ENCODE measurements around the gene CD34. TPM values are rescaled to one million over a fixed set of nuclear protein-coding genes. Genes with fewer than 3 reads are reported as not detected.

The CD34 gene
- total and polyA plus RNA-seq, 8 donors = 3.2 to 31.2 (median 11.6) TPM

- H3K27me3 ChIP-seq = no peaks in the 10 kb centered on the region
- TF ChIP-seq POLR2A (IDR thresholded peaks at IDR 0.05) (no peak), CTCF (IDR thresholded peaks at IDR 0.05) (no peak), EP300 (IDR thresholded peaks at IDR 0.05) (no peak), POLR2AphosphoS5 (IDR thresholded peaks at IDR 0.05) (no peak)
- peaks cover 0 to 36% (median 18%) of the 10 kb centered on the region in 4 donors for H3K4me1 ChIP-seq
- H3K36me3 ChIP-seq = no peaks in the 10 kb centered on the region
- H3K4me3 ChIP-seq = no peak overlapping the region
- intact Hi-C loops (cut with DNase I; ENCODE audit: low total_unique reads) = no loop called here
- no peaks in the 10 kb centered on the region for H3K9me3 ChIP-seq
- WGBS, 5 donors = 19 to 27% (median 23%) methylated on average over 4 to 8 of the region's 8 CpGs
- peak; percentile 31 to 80 for DNase-seq
- peak overlapping the region; percentile 10 to 45 (median 18) for H3K27ac ChIP-seq
These were observed 14.3 kb upstream of the CD34 start for GRCh38 chr1:207925210-207925609.

- Histone ChIP-seq H3K4me1 (peaks cover 4 to 41% (median 21%) of the 10 kb centered on the region in 4 donors), H3K36me3 (no peaks in the 10 kb centered on the region), H3K9me3 (no peaks in the 10 kb centered on the region), H3K27me3 (no peaks in the 10 kb centered on the region), H3K27ac (peak overlapping the region in 4 of 5 donors; percentile 1 to 57 (median 30)), H3K4me3 (no peak overlapping the region)
- intact Hi-C loops (cut with DNase I; ENCODE audit: low total_unique reads) = no loop called here
- no peak for DNase-seq
- 46 to 62% (median 55%) methylated on average over 7 of the region's 7 CpGs for WGBS, 5 donors
- no peak for TF ChIP-seq CTCF (IDR thresholded peaks at IDR 0.05)
- no peak for TF ChIP-seq POLR2AphosphoS5 (IDR thresholded peaks at IDR 0.05)
- no peak for TF ChIP-seq EP300 (IDR thresholded peaks at IDR 0.05)
- no peak for TF ChIP-seq POLR2A (IDR thresholded peaks at IDR 0.05)
These were observed 12.6 kb upstream of the CD34 start for GRCh38 chr1:207923561-207923960.

- Histone ChIP-seq H3K27ac (peak overlapping the region in 4 of 5 donors; percentile 35 to 57 (median 41)), H3K36me3 (no peaks in the 10 kb centered on the region), H3K9me3 (no peaks in the 10 kb centered on the region), H3K27me3 (no peaks in the 10 kb centered on the region), H3K4me3 (no peak overlapping the region), H3K4me1 (peaks cover 5 to 45% (median 23%) of the 10 kb centered on the region in 4 donors)
- no peak for DNase-seq
- TF ChIP-seq POLR2A (IDR thresholded peaks at IDR 0.05) (no peak), POLR2AphosphoS5 (IDR thresholded peaks at IDR 0.05) (no peak), CTCF (IDR thresholded peaks at IDR 0.05) (no peak), EP300 (IDR thresholded peaks at IDR 0.05) (no peak)
- 57 to 76% (median 71%) methylated on average over 5 of the region's 5 CpGs for WGBS, 5 donors
- intact Hi-C loops (cut with DNase I; ENCODE audit: low total_unique reads) = no loop called here
These were observed 12.2 kb upstream of the CD34 start for GRCh38 chr1:207923121-207923520.

GRCh38 chr1:207922554-207922953 is 11.6 kb upstream of the CD34 start:
- 67 to 80% (median 73%) methylated on average over 8 of the region's 8 CpGs for WGBS, 5 donors
- Histone ChIP-seq H3K4me1 (peaks cover 5 to 50% (median 25%) of the 10 kb centered on the region in 4 donors), H3K9me3 (no peaks in the 10 kb centered on the region), H3K4me3 (no peak overlapping the region), H3K27me3 (no peaks in the 10 kb centered on the region), H3K27ac (peak overlapping the region in 4 of 5 donors; percentile 35 to 57 (median 41)), H3K36me3 (no peaks in the 10 kb centered on the region)
- intact Hi-C loops (cut with DNase I; ENCODE audit: low total_unique reads) = no loop called here
- peak in 1 of 2 donors; percentile 43 for DNase-seq
- no peak for TF ChIP-seq POLR2AphosphoS5 (IDR thresholded peaks at IDR 0.05)

- Histone ChIP-seq H3K27me3 (no peaks in the 10 kb centered on the region), H3K36me3 (no peaks in the 10 kb centered on the region), H3K4me1 (peaks cover 5 to 50% (median 25%) of the 10 kb centered on the region in 4 donors), H3K27ac (no peak overlapping the region), H3K4me3 (no peak overlapping the region), H3K9me3 (no peaks in the 10 kb centered on the region)
- DNase-seq = no peak
- intact Hi-C loops (cut with DNase I; ENCODE audit: low total_unique reads) = no loop called here
- TF ChIP-seq CTCF (IDR thresholded peaks at IDR 0.05) = no peak
- no peak for TF ChIP-seq POLR2AphosphoS5 (IDR thresholded peaks at IDR 0.05)
- WGBS, 5 donors = 80 to 91% (median 83%) methylated on average over 3 of the region's 3 CpGs
These were observed 10.4 kb upstream of the CD34 start for GRCh38 chr1:207921321-207921720.

All from stomach (tissue), 9 donors.